Vagina (tissue), 2 donors: ENCODE measurements around the gene LMX1B. TPM values are rescaled to one million over a fixed set of nuclear protein-coding genes. Genes with fewer than 3 reads are reported as not detected.

Experiments used
- DNase-seq, 2 donors: peaks; one replicate each; pipeline ENCODE4 v3.0.0-alpha.2; 2017; ENCODE audit errors: extremely low spot score in 2 of 2
- H3K27ac ChIP-seq: fragments of 200-600 bp; sonication (generic); one replicate; pipeline ENCODE4 v1.5.1; 2019
- H3K27me3 ChIP-seq: fragments of 200-600 bp; sonication (generic); one replicate; pipeline ENCODE4 v1.5.1; 2019
- H3K36me3 ChIP-seq, 2 donors: fragments of 200-600 bp; sonication (generic); one replicate each; pipeline ENCODE4 v1.5.1; 2017 to 2019
- H3K4me1 ChIP-seq: fragments of 200-600 bp; sonication (generic); one replicate; pipeline ENCODE4 v1.5.1; 2019
- H3K4me3 ChIP-seq, 2 donors: fragments of 200-600 bp; sonication (generic); 1 replicate in 1 of 2; 2 replicates in 1 of 2; pipeline ENCODE4 v1.5.1; 2016 to 2019
- H3K9me3 ChIP-seq: fragments of 200-600 bp; sonication (generic); one replicate; pipeline ENCODE4 v1.5.1; 2019
- POLR2A ChIP-seq, 2 donors: fragments of 450-650 bp; IDR thresholded peaks; one replicate each; pipeline ENCODE4 v1.6.1; 2017; ENCODE audit warnings: antibody characterized with exemption in 2 of 2, mild to moderate bottlenecking in 2 of 2, moderate library complexity in 2 of 2
- POLR2AphosphoS5 ChIP-seq, 2 donors: sonication (generic); formaldehyde crosslinking; IDR thresholded peaks; one replicate each; pipeline ENCODE4 v1.9.0; 2017; ENCODE audit warnings: antibody characterized with exemption in 2 of 2, mild to moderate bottlenecking in 2 of 2, low read depth in 1 of 2; ENCODE audit not compliant: insufficient read depth in 1 of 2
- intact Hi-C: fragments of 100-400 bp; cut with DNase I; formaldehyde crosslinking; loops from one replicate; pipeline ENCODE4 v1.15.1; 2023
- total RNA-seq: library from RNA; depleted of rRNA; stranded (reverse); fragments of >200 nt; gene quantifications from one replicate; pipeline ENCODE4 v1.2.3, GENCODE V29; 2016
- TF ChIP-seq, protein P1 (sequence below), 3 experiments: fragments of 450-650 bp in 2 of 3; fragments of 200-600 bp in 1 of 3; sonication (generic) in 1 of 3; IDR thresholded peaks; one replicate each; pipeline ENCODE4 v1.5.1; 2017 to 2019; ENCODE audit warnings: antibody characterized with exemption in 3 of 3, mild to moderate bottlenecking in 2 of 3, moderate library complexity in 2 of 3

LMX1B gene
- total RNA-seq, 1 donor from 2014 or later = not detected

DNA sequence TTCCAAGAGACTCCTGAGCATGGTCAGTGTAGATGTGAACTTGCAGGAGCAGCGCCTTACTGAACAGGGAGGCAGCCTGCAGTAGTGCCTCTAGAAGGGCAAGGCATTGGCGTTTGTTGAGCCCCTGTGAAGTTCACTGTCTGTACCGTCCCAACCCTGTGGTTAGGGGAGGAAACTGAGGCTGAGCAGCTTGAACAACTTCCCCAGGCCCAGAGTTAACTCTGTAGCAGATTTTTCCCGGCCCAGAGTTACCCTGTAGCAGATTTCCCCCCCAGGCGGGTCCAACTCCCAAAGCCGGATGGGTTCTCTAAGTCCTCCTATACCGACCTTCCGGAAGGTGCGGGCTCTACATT, 9.6 kb downstream of the LMX1B start:
- H3K27me3 ChIP-seq = peaks cover 38% of the 10 kb centered on the region
- intact Hi-C loops = no loop called here

DNA sequence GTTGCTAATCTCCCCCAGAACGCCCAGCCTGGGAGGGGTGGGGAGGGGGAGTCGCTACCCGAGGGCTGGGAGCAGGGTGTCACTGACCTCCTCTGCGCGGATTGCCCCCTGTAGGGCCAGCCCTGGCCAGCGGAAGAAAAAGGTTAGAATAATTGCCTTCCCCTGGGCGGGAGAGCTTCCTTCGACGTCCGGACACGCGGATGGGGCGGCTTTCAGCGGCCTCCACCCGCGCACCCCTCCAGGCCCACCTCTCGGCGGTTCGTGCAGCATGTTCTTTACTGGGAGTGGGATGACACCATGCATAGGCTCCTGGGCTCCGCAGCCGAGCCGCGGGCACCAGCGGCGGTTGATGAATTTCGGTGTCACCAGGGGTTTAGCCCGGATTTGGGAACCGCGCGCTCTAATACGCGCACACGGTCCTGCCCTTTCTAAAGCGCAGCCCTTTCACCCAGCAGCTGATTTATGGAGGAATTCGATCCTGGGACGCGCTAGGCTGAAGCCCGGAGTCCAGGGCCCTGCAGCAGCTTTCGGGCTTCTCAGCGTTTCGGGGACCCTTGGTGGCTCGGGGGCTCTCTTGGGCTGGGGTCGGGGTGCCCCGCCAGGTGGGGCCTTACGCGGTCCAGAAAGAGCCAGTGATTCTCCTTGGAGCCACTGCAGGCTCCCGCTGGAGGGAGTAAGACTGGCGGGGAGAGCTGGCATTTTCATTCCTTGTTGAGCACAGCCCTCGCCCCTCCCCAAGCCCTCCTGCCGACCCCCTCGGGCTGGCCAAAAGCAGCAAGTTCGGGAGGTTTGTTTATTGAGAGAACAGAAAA, 10.1 kb downstream of the LMX1B start:
- H3K36me3 ChIP-seq = no peaks in the 10 kb centered on the region
- TF ChIP-seq, protein P1, sequence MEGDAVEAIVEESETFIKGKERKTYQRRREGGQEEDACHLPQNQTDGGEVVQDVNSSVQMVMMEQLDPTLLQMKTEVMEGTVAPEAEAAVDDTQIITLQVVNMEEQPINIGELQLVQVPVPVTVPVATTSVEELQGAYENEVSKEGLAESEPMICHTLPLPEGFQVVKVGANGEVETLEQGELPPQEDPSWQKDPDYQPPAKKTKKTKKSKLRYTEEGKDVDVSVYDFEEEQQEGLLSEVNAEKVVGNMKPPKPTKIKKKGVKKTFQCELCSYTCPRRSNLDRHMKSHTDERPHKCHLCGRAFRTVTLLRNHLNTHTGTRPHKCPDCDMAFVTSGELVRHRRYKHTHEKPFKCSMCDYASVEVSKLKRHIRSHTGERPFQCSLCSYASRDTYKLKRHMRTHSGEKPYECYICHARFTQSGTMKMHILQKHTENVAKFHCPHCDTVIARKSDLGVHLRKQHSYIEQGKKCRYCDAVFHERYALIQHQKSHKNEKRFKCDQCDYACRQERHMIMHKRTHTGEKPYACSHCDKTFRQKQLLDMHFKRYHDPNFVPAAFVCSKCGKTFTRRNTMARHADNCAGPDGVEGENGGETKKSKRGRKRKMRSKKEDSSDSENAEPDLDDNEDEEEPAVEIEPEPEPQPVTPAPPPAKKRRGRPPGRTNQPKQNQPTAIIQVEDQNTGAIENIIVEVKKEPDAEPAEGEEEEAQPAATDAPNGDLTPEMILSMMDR (IDR thresholded peaks at IDR 0.05) = no peak
- no peak for TF ChIP-seq POLR2AphosphoS5 (IDR thresholded peaks at IDR 0.05; ENCODE audit: insufficient read depth in 1 of 2, low read depth in 1 of 2)
- no peak for TF ChIP-seq POLR2A (IDR thresholded peaks at IDR 0.05)
- intact Hi-C loops = no loop called here
- no peak overlapping the region for H3K27ac ChIP-seq
- H3K4me3 ChIP-seq = no peak overlapping the region
- DNase-seq = no peak
- H3K9me3 ChIP-seq = no peaks in the 10 kb centered on the region
- H3K4me1 ChIP-seq = peaks cover 31% of the 10 kb centered on the region
- peaks cover 38% of the 10 kb centered on the region for H3K27me3 ChIP-seq

More for the DNA sequence above, 9.6 kb downstream of the LMX1B start:
- H3K4me3 ChIP-seq = no peak overlapping the region
- H3K36me3 ChIP-seq = no peaks in the 10 kb centered on the region
- peaks cover 37% of the 10 kb centered on the region for H3K4me1 ChIP-seq
- no peaks in the 10 kb centered on the region for H3K9me3 ChIP-seq
- TF ChIP-seq, protein P1 (IDR thresholded peaks at IDR 0.05) = no peak
- TF ChIP-seq POLR2A (IDR thresholded peaks at IDR 0.05) = no peak
- no peak for TF ChIP-seq POLR2AphosphoS5 (IDR thresholded peaks at IDR 0.05; ENCODE audit: insufficient read depth in 1 of 2, low read depth in 1 of 2)
- H3K27ac ChIP-seq = no peak overlapping the region
- DNase-seq = no peak

DNA sequence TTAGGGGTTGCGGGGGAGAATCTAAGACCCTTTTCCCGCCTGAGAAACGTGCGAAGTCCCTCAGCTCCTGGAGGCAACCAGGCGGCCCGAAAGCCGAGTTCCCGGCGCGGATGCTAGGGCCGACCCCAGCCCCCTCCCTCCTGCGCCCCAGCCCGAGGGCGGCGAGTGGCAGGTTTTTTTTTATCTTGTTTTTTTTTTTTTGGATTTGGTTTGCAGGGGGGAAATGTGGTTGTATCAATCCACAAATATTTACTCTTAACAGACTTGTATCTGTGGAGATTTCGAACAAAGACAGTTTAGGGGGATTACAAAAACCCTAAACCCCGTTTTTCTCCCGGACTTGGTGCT, 10.7 kb downstream of the LMX1B start:
- Histone ChIP-seq H3K27ac (no peak overlapping the region), H3K9me3 (no peaks in the 10 kb centered on the region), H3K27me3 (peaks cover 38% of the 10 kb centered on the region), H3K36me3 (no peaks in the 10 kb centered on the region), H3K4me1 (peaks cover 29% of the 10 kb centered on the region), H3K4me3 (no peak overlapping the region)
- DNase-seq = no peak
- intact Hi-C loops = no loop called here
- TF ChIP-seq, protein P1 (IDR thresholded peaks at IDR 0.05) = no peak
- TF ChIP-seq POLR2AphosphoS5 (IDR thresholded peaks at IDR 0.05; ENCODE audit: insufficient read depth in 1 of 2, low read depth in 1 of 2) (no peak), POLR2A (IDR thresholded peaks at IDR 0.05) (no peak)

DNA sequence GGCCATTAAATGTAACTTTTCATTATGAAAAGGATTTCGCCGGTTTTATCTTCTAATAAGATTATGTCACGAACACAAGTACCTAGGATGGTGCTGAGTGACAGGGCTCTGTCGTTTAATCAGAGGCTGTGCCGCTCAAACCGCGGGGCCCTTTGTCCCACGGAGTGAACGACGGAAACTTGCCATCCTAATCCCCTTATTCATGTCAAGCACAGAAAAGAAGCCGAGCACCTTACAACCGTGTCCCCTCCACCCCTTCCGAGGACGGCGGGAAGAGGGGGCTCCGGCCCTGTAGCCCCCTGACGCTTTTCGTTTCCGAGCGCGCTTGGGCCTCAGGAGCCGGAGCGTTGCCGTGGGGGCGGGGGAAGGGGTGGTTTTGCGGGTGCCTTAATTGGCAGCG, 11.2 kb downstream of the LMX1B start:
- Histone ChIP-seq H3K27me3 (peaks cover 38% of the 10 kb centered on the region), H3K4me1 (peaks cover 29% of the 10 kb centered on the region), H3K4me3 (no peak overlapping the region), H3K36me3 (no peaks in the 10 kb centered on the region), H3K27ac (no peak overlapping the region), H3K9me3 (no peaks in the 10 kb centered on the region)
- intact Hi-C loops = no loop called here
- no peak for TF ChIP-seq POLR2A (IDR thresholded peaks at IDR 0.05)
- no peak for TF ChIP-seq POLR2AphosphoS5 (IDR thresholded peaks at IDR 0.05; ENCODE audit: insufficient read depth in 1 of 2, low read depth in 1 of 2)
- TF ChIP-seq, protein P1 (IDR thresholded peaks at IDR 0.05) = no peak
- no peak for DNase-seq
